Measurements from ENCODE around the gene VSX1. TPM values are rescaled to one million over a fixed set of nuclear protein-coding genes. Genes with fewer than 3 reads are reported as not detected.

The VSX1 gene
- polyA plus RNA-seq, 1 donor from 2014 or later = not detected

DNA sequence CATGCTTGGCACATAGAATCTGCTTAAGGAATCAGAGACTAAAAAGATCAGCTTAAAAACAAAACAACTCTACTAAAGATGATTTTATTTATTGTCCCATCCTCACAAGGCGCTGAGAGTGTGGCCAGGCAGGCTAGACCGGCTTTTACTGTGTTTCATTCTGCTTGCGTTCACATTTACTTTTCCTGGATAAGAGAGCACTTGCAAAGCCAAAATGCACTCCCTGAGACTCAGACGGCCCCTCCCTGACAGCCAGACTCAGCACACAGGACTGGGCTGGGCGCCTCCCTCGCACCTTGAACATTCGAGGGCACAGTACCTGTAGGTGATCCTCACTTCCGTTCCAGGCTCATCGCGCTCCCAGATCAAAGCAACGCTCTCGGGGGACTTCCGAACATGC is 34.2 kb downstream of the VSX1 start:
- H3K4me2 ChIP-seq (ENCODE audit: low read length) = no peak overlapping the region
- H4K20me1 ChIP-seq (ENCODE audit: insufficient read depth) = no peaks in the 10 kb centered on the region
- no peak for TF ChIP-seq EP300 (conservative IDR thresholded peaks at IDR 0.05; ENCODE audit: poor library complexity, severe bottlenecking)
- no peak for TF ChIP-seq EZH2 (IDR thresholded peaks at IDR 0.05; ENCODE audit: borderline replicate concordance, insufficient read depth, low read length, poor library complexity, severe bottlenecking)
- TF ChIP-seq SMC3 (conservative IDR thresholded peaks at IDR 0.05; ENCODE audit: poor library complexity) = no peak
- H3F3A ChIP-seq (ENCODE audit: insufficient read depth, low read length, poor library complexity, severe bottlenecking) = no peaks in the 10 kb centered on the region
- no peak overlapping the region for H2AFZ ChIP-seq (ENCODE audit: low read depth, low read length)
- no peaks in the 10 kb centered on the region for H3K79me2 ChIP-seq (replicated peaks; ENCODE audit: insufficient read depth, low read length)
- no peaks in the 10 kb centered on the region for H3K36me3 ChIP-seq (ENCODE audit: insufficient read depth, low read length)
- H3K9me3 ChIP-seq (ENCODE audit: low read length) = no peaks in the 10 kb centered on the region
- H3K9ac ChIP-seq (ENCODE audit: low read length) = no peak overlapping the region
- H3K27ac ChIP-seq (ENCODE audit: low read length) = no peak overlapping the region
- no peaks in the 10 kb centered on the region for H3K9me2 ChIP-seq (ENCODE audit: insufficient read depth, low read length)
- H3K4me3 ChIP-seq (ENCODE audit: low read length) = no peak overlapping the region
- no peaks in the 10 kb centered on the region for H3K27me3 ChIP-seq (ENCODE audit: insufficient read depth, low read depth, low read length)

DNA sequence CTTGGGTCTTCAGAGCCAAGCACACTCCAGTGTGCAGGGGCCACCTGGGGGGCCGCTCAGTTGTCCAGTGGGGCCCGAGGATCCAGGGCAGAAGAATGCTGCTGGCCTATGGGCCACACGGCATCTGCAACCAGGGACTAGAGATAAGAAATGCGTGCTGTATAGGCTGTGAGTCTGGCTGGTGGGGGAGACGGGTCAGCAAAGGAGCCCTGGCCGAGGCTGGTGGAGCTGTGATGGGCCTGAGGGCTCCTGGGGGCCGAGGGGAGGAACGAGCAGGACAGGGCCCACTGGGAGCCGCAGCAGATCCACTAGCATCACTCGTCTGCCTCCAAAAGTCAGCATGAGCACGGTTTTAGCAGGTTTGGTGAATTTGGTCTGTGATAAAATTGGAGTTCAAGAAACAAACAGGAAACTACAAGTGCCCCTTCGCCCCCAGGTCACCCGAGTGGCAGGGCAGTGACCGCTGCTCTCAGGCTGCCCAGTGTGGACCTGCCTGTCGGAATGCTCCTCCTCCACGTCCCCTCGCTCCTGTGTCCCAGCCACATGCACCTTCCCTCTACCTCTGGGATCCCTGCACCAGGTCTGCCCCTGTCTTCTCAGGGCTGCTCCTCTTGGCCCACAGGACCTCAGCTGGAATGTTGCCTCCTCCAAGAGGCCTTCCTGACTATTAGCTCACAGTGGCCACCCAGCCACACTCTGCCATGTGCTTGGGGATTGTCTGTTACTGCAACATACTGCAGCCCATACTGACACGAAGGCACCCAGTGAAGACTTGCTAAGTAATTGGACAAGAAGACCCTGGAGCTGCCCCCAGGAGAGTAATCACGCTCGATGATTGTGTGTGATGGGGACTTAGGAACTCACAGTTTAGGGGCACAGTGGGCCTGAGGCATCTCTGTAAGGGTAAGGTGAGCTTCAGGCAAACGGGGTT is 34.9 kb downstream of the VSX1 start:
- no peaks in the 10 kb centered on the region for H3F3A ChIP-seq (ENCODE audit: insufficient read depth, low read length, poor library complexity, severe bottlenecking)
- no peaks in the 10 kb centered on the region for H3K36me3 ChIP-seq (ENCODE audit: insufficient read depth, low read length)
- no peak overlapping the region for H3K4me3 ChIP-seq (ENCODE audit: low read length)
- no peak overlapping the region for H3K4me2 ChIP-seq (ENCODE audit: low read length)
- H3K9me2 ChIP-seq (ENCODE audit: insufficient read depth, low read length) = no peaks in the 10 kb centered on the region
- H3K79me2 ChIP-seq (replicated peaks; ENCODE audit: insufficient read depth, low read length) = no peaks in the 10 kb centered on the region
- TF ChIP-seq RAD21 (conservative IDR thresholded peaks at IDR 0.05) (no peak), MXI1 (conservative IDR thresholded peaks at IDR 0.05; ENCODE audit: poor library complexity, severe bottlenecking) (no peak), POLR2AphosphoS5 (IDR thresholded peaks at IDR 0.05) (no peak), TAF1 (IDR thresholded peaks at IDR 0.05; ENCODE audit: low read depth) (no peak), SMC3 (conservative IDR thresholded peaks at IDR 0.05; ENCODE audit: poor library complexity) (no peak), EP300 (conservative IDR thresholded peaks at IDR 0.05; ENCODE audit: poor library complexity, severe bottlenecking) (no peak), EZH2 (IDR thresholded peaks at IDR 0.05; ENCODE audit: borderline replicate concordance, insufficient read depth, low read length, poor library complexity, severe bottlenecking) (no peak)
- TF ChIP-seq, protein P1, sequence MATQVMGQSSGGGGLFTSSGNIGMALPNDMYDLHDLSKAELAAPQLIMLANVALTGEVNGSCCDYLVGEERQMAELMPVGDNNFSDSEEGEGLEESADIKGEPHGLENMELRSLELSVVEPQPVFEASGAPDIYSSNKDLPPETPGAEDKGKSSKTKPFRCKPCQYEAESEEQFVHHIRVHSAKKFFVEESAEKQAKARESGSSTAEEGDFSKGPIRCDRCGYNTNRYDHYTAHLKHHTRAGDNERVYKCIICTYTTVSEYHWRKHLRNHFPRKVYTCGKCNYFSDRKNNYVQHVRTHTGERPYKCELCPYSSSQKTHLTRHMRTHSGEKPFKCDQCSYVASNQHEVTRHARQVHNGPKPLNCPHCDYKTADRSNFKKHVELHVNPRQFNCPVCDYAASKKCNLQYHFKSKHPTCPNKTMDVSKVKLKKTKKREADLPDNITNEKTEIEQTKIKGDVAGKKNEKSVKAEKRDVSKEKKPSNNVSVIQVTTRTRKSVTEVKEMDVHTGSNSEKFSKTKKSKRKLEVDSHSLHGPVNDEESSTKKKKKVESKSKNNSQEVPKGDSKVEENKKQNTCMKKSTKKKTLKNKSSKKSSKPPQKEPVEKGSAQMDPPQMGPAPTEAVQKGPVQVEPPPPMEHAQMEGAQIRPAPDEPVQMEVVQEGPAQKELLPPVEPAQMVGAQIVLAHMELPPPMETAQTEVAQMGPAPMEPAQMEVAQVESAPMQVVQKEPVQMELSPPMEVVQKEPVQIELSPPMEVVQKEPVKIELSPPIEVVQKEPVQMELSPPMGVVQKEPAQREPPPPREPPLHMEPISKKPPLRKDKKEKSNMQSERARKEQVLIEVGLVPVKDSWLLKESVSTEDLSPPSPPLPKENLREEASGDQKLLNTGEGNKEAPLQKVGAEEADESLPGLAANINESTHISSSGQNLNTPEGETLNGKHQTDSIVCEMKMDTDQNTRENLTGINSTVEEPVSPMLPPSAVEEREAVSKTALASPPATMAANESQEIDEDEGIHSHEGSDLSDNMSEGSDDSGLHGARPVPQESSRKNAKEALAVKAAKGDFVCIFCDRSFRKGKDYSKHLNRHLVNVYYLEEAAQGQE (IDR thresholded peaks at IDR 0.05; ENCODE audit: borderline replicate concordance) = no peak
- TF ChIP-seq, protein P2, sequence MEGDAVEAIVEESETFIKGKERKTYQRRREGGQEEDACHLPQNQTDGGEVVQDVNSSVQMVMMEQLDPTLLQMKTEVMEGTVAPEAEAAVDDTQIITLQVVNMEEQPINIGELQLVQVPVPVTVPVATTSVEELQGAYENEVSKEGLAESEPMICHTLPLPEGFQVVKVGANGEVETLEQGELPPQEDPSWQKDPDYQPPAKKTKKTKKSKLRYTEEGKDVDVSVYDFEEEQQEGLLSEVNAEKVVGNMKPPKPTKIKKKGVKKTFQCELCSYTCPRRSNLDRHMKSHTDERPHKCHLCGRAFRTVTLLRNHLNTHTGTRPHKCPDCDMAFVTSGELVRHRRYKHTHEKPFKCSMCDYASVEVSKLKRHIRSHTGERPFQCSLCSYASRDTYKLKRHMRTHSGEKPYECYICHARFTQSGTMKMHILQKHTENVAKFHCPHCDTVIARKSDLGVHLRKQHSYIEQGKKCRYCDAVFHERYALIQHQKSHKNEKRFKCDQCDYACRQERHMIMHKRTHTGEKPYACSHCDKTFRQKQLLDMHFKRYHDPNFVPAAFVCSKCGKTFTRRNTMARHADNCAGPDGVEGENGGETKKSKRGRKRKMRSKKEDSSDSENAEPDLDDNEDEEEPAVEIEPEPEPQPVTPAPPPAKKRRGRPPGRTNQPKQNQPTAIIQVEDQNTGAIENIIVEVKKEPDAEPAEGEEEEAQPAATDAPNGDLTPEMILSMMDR (IDR thresholded peaks at IDR 0.05; ENCODE audit: poor library complexity, severe bottlenecking) = no peak
- H3K9ac ChIP-seq (ENCODE audit: low read length) = no peak overlapping the region
- no peaks in the 10 kb centered on the region for H3K9me3 ChIP-seq (ENCODE audit: low read length)
- no peak overlapping the region for H2AFZ ChIP-seq (ENCODE audit: low read depth, low read length)
- no peaks in the 10 kb centered on the region for H3K27me3 ChIP-seq (ENCODE audit: insufficient read depth, low read depth, low read length)
- no peaks in the 10 kb centered on the region for H4K20me1 ChIP-seq (ENCODE audit: insufficient read depth)
- H3K27ac ChIP-seq (ENCODE audit: low read length) = no peak overlapping the region
